HL-60 (cell line): ENCODE results near the gene SUSD4.

Experiments
- DNase-seq, 2 experiments: peaks; one replicate each; pipeline ENCODE4 v3.0.0-alpha.2; 2010 to 2020; ENCODE audit warnings: low read depth in 1 of 2, low spot score in 1 of 2
- H3K27ac ChIP-seq: fragments of 250-450 bp; sonication (Bioruptor Pico); replicated peaks from 2 replicates; pipeline ENCODE4 v1.5.1; 2020; ENCODE audit warnings: mild to moderate bottlenecking, moderate library complexity
- H3K27me3 ChIP-seq: fragments of 250-450 bp; sonication (Bioruptor Pico); 2 replicates; pipeline ENCODE4 v1.5.1; 2021; ENCODE audit warnings: mild to moderate bottlenecking, moderate library complexity; ENCODE audit not compliant: insufficient read depth, poor library complexity, severe bottlenecking
- H3K4me3 ChIP-seq: replicated peaks from 2 replicates; pipeline ENCODE4 v1.5.1; 2011; ENCODE audit warnings: mild to moderate bottlenecking, control low read depth, low read length; ENCODE audit not compliant: insufficient read depth
- GABPA ChIP-seq: IDR thresholded peaks from 2 replicates; pipeline ENCODE4 v1.6.1; 2012; ENCODE audit warnings: low read depth
- POLR2AphosphoS5 ChIP-seq: IDR thresholded peaks from 2 replicates; pipeline ENCODE4 v1.6.1; 2012; ENCODE audit warnings: low read depth
- SPI1 ChIP-seq: IDR thresholded peaks from 2 replicates; pipeline ENCODE4 v1.6.1; 2012; ENCODE audit warnings: low read depth, mild to moderate bottlenecking, borderline replicate concordance
- TF ChIP-seq, protein P1 (sequence below): IDR thresholded peaks from one replicate; pipeline ENCODE4 v1.5.1; 2011; ENCODE audit warnings: low read length, control low read depth, inconsistent platforms; ENCODE audit not compliant: insufficient read depth
- TF ChIP-seq, protein P2 (sequence below): IDR thresholded peaks from 2 replicates; pipeline ENCODE4 v1.6.1; 2012; ENCODE audit warnings: low read depth; ENCODE audit not compliant: insufficient replicate concordance

Gene SUSD4

DNA sequence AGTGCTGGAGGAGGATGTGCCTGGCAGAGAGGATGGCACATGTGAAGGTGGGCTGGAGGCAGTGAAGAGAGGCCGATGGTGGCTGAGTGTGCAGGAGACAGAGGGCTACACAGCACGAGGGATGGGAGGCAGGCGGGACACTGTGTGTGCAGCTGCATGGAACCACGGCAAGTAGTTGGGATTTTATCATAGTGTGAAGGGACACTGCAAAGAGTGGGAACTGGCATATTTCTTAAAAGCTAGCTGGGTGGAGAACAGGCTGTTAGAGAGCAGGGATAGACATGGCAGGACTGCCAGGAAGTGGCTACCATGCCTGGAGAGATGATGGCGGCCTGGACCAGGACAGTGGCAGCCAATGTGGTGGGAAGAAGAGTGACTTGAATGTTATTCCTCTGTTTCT is 118.6 kb downstream of the SUSD4 start:
- Histone ChIP-seq H3K4me3 (no peak overlapping the region), H3K27ac (no peak overlapping the region), H3K27me3 (peaks cover 2% of the 10 kb centered on the region)
- DNase-seq, result no peak
- no peak for TF ChIP-seq SPI1
- TF ChIP-seq, protein P1, sequence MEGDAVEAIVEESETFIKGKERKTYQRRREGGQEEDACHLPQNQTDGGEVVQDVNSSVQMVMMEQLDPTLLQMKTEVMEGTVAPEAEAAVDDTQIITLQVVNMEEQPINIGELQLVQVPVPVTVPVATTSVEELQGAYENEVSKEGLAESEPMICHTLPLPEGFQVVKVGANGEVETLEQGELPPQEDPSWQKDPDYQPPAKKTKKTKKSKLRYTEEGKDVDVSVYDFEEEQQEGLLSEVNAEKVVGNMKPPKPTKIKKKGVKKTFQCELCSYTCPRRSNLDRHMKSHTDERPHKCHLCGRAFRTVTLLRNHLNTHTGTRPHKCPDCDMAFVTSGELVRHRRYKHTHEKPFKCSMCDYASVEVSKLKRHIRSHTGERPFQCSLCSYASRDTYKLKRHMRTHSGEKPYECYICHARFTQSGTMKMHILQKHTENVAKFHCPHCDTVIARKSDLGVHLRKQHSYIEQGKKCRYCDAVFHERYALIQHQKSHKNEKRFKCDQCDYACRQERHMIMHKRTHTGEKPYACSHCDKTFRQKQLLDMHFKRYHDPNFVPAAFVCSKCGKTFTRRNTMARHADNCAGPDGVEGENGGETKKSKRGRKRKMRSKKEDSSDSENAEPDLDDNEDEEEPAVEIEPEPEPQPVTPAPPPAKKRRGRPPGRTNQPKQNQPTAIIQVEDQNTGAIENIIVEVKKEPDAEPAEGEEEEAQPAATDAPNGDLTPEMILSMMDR, result no peak
- no peak for TF ChIP-seq POLR2AphosphoS5
- no peak for TF ChIP-seq GABPA
- TF ChIP-seq, protein P2, sequence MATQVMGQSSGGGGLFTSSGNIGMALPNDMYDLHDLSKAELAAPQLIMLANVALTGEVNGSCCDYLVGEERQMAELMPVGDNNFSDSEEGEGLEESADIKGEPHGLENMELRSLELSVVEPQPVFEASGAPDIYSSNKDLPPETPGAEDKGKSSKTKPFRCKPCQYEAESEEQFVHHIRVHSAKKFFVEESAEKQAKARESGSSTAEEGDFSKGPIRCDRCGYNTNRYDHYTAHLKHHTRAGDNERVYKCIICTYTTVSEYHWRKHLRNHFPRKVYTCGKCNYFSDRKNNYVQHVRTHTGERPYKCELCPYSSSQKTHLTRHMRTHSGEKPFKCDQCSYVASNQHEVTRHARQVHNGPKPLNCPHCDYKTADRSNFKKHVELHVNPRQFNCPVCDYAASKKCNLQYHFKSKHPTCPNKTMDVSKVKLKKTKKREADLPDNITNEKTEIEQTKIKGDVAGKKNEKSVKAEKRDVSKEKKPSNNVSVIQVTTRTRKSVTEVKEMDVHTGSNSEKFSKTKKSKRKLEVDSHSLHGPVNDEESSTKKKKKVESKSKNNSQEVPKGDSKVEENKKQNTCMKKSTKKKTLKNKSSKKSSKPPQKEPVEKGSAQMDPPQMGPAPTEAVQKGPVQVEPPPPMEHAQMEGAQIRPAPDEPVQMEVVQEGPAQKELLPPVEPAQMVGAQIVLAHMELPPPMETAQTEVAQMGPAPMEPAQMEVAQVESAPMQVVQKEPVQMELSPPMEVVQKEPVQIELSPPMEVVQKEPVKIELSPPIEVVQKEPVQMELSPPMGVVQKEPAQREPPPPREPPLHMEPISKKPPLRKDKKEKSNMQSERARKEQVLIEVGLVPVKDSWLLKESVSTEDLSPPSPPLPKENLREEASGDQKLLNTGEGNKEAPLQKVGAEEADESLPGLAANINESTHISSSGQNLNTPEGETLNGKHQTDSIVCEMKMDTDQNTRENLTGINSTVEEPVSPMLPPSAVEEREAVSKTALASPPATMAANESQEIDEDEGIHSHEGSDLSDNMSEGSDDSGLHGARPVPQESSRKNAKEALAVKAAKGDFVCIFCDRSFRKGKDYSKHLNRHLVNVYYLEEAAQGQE, result no peak

DNA sequence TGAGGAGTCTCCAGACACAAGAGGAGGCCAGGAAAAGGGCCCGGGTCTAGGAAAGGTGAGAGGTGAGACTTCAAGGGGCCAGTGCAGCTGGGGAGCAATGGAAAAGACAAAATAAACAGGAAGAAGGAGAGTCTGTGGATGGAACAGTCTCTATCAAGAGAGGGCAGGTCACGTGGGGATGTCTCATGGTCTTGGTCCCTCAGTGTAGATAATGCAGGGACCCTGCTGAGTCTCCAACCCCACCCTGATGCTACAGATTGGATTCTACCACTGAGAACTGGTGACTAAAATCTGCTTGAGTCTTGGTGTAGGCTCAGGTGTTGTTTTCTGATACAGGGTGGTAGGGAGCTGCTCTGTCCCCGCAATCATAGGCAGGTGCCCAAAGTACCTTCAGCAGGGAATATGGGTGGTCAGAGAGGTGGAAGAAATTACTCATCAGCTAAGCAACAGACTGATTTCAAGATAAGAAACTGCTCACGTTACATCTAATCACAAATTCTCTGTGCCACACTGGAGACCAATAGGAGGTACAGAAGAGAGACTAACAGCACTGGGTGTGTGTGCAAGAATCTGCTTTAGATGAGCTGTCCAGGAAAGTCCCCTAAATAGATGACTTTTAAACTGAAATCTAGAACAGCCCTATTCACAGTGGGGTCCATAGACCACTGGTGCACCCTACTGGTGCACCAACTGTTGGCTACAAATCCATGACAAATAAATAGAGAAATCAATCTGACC is 119.4 kb downstream of the SUSD4 start:
- no peak for TF ChIP-seq POLR2AphosphoS5
- H3K27ac ChIP-seq, result no peak overlapping the region

DNA sequence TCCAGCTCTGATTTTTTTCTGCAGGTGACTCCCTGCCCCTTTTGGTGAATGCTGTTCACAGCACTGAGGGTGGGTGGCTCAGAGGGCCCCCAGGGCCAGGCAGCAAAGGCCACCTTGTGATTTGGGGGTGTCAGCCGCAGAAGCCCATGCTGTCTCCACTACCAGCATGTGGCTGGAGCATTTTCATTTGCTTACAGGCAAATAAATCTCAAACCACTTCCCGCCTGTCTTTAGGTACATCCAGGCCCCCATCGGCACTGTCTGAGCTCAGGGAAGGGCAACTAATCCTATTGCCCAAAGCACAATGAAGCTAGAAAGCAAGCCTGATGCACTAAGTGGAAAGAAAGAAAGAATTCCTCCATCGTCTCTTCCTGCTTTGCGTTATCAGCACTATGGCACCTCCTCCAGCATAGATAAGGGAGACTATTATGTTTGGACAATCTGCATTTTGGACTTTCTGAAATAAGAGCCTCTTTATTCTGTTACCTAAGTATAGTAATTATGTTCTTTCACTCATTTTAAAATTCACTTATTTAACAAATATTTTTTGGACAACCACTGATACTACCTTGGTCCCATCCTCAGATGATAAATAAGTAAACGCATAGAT is 120.4 kb downstream of the SUSD4 start:
- Histone ChIP-seq H3K27ac (no peak overlapping the region), H3K4me3 (no peak overlapping the region), H3K27me3 (peaks cover 2% of the 10 kb centered on the region)
- no peak for DNase-seq
- no peak for TF ChIP-seq GABPA

More for the DNA sequence above, 119.4 kb downstream of the SUSD4 start:
- peaks cover 2% of the 10 kb centered on the region for H3K27me3 ChIP-seq
- no peak for DNase-seq
- no peak overlapping the region for H3K4me3 ChIP-seq

DNA sequence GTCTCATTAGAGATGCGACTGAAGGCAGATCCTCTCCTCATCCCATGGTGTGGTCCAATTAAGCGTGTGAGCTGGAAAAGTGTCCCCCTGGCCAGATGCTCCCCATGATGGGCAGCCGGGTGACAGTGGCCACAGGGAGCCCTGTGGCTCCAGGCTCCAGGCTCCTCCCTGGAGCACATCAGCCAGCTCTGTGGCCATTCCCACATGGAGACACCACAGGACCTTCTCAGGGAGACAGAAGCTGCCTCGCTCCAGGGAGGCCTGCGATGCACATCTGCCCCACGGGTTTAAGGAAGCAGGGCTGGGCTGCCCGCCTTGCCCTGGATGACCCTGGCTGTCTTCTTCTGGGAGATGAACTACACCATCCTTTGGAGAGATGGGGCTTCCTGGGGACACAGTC is 121.0 kb downstream of the SUSD4 start:
- no peak for DNase-seq
- Histone ChIP-seq H3K27ac (no peak overlapping the region), H3K27me3 (peaks cover 2% of the 10 kb centered on the region), H3K4me3 (no peak overlapping the region)
- TF ChIP-seq, protein P1, result no peak
- TF ChIP-seq SPI1, result no peak
- no peak for TF ChIP-seq GABPA
- no peak for TF ChIP-seq POLR2AphosphoS5
- TF ChIP-seq, protein P2, result no peak

DNA sequence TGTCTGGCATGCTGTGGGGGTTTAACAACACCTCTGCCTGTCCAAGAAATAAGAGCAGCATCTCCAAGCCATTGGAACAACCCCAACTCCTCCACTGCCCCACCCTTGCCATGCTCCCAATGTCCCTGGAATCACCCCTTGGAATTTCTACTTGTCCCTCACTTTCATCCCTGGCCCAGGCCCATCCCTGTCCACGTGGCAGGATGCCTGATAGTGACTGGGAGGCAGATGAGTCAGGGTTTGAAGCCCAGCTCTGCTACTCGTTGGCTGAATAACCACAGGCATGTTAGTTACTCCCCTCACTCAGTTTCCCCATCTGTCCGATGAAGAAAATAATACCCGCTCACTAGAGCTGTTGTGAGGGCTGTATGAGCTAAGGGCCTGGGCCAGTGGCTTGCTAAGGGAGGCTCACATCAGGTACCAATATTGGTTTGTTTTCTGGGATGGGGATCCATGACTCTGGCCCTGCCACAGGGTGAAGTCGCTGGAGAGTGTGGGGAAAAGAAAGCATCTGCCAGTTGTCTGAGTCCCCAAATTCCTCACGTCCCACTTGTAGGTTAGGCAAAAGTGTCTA is 121.5 kb downstream of the SUSD4 start:
- no peak for DNase-seq
- no peak overlapping the region for H3K27ac ChIP-seq
- TF ChIP-seq, protein P1, result no peak
- no peak for TF ChIP-seq SPI1
- H3K4me3 ChIP-seq, result no peak overlapping the region
- H3K27me3 ChIP-seq, result peaks cover 2% of the 10 kb centered on the region
